GDM1 (cell line): ENCODE data around the gene SLC29A1.

Source experiments
- DNase-seq: peaks from one replicate; lab custom pipeline; 2025; lab: John Stamatoyannopoulos, UW

SLC29A1 gene

DNA sequence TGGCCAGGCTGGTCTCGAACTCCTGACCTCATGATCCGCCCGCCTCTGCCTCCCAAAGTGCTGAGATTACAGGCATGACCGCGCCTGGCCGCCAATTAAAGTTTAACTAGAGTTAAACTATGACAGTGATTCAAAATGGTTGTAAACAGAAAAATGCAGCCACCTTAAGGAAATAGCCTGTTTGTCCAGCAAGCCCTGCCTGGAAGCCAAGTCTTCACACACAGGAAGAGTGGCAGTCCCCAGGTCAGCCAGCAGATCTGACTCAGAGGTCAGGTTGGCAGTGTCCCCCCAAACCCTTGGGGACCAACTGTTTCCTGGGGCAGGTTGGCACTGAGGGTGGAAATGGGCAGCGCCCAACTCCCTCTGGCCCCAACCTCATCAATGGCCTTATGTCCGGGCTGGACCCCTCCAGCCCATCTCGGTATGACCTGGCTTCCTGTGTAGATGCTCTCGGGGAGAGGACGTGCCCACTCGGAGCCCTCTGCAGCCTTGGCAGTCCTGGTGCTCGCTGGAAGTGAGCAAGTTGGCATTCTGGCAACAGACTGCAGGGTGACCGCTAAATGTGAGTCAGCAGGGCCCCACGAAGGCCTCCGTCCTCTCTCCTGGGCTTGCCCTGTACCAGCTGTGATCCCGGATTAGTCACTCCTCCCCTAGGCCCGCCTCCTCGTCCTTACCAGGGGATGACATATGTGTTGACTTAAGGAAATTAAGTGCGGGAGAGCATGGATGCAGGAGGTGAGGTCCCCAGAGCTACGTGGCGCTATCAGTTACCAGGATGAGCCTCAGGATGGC lies 13.8 kb downstream of the SLC29A1 start:
- peak; percentile 62 for DNase-seq

DNA sequence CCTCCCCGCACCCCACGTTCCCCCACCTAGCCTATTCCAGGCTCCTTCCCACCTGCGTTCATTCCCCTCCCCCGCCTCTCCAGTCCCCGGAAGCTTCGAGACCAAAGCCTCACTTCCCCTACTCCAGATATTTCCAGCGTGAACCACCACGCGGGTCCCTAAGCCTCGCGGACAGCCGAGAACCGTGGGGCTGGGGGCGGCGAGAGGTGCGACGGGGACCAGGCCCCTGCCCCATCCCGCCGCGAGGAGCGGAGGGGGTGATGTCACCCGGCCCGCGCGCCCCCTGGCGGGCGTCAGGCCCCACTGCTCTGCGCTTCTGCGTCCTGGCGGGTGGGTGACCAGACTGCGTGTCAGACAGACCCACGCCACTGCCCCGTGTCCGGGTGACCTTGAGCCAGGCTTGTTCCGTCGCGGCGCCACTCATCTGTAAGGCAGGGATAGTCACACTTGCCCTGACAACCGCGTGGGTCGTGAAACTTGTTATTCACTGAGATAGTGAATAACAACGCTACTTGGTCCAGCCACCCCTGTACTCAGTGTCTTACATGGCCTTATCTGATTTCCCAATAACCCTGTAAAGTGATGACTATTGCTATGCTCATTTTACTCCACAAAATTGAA lies 14.5 kb downstream of the SLC29A1 start:
- peak; percentile 52 for DNase-seq

DNA sequence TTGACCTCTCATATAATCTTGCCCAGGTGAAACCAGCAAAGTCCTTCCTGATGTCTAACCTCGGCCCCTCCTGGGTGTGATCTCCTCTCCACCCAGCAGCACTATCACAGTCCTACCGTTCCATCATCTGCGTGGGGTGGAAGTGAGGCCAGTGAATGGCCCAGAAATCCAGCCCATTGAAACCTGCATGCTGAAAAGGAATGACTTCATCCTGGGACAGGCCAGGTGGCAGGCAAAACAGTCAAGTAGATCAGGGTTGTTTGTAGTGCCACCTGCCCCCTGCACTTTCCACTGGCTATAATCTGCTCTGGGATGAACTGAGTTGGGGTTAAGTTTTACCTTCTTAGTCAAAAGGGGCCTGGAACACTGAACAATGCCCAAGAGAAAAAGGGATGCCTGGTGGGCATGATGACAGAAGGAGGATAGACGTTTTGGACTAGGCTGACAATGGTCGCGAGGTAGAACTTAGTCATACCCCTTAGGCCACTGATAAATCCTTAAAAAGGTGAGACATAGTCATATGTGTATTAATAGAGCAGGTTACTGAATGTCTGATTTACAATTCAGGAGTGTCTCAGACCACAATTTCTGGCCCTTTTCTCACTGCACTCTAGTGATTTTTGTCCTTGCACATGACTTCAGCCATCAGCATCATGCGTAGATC lies 15.4 kb downstream of the SLC29A1 start:
- no peak for DNase-seq

DNA sequence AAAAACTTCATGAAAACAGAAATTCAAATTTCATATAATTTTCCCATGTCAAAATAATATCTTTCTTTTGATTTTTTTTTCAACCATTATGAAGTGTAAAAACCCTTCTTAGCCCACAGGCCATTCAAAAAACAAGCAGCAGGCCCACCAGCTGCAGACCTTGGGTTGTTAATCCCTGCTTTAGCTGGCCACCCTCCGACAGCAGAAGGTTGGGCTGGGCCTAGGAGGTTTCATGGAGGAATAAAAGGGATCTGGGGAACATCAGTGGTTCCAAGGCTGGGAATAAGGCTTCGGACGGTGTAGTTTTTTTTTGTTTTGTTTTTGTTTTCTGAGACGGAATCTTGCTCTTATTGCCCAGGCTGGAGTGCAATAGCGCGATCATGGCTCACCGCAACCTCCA lies 19.9 kb downstream of the SLC29A1 start:
- no peak for DNase-seq

DNA sequence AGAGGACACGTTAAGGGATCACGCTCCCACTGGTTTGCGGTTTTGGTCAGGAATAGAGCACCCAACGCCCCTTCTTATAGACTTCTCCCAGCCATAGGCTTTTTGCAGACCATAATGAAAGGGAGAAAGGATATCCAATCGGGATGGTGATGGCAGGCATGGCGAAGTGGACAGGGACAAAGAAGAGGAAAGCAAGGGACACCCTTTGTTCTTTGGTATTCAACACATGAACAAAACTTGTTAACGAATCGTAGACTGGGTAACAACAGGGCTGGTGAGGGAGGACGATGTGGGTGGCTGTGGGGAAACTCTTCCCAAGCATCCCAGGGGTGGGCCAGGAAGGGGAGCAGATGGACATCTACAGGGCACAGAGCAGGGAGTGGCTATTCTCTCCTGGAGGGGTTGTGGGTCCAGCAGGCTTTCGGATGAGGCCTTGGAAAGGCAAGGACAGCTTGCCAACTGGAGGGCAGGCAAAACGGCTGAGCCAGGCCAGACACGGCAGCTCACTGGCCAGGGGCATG lies 22.1 kb downstream of the SLC29A1 start:
- no peak for DNase-seq

DNA sequence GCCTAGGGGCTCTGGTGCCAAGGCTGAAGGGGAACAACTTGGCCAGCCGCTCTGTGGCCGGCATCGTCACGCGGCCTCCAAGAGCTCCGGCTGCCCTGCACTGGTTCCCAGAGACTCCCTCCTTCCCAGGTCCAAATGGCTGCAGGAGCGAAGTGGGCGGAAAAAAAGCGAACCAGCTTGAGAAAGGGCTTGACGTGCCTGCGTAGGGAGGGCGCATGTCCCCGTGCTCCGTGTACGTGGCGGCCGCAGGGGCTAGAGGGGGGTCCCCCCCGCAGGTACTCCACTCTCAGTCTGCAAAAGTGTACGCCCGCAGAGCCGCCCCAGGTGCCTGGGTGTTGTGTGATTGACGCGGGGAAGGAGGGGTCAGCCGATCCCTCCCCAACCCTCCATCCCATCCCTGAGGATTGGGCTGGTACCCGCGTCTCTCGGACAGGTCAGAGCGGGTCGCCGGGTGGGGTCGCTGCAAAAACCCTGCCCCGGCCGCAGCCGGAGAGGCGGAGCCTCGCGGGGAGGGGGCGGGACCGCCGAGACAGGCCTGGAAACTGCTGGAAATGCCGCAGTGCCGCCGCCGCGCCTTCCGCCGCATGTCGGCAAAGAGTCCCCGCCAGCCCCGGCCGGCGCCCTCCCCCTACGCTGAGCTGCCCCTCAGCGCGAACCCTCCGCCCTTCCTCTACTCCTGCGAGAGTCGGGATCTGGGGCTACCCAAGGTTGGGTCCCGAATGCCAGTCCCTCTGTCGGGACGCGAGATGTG lies 22.7 kb downstream of the SLC29A1 start:
- DNase-seq = peak; percentile 57

DNA sequence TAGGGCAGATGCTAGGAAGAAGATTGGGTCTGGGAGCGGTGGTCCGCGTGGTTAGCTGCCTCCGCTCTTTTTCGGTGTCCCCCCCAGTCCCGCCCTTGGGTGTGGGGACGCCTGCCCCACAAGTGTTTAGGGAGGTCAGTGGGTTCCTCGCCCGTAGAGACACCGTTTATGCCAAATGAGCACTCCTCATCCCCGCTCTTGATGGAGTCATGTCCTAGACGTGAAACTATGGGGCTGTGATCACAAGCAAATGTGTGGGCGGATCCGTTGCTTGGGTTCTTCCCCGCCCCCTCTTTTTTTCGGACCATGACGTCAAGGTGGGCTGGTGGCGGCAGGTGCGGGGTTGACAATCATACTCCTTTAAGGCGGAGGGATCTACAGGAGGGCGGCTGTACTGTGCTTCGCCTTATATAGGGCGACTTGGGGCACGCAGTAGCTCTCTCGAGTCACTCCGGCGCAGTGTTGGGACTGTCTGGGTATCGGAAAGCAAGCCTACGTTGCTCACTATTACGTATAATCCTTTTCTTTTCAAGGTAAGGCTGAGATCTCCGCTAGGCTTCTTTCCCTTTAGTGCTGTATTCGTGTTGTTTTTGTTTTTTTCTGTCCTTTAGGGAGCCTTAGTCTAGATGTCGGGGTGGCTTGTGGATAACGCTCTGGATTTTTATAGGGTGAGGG lies 23.4 kb downstream of the SLC29A1 start, which contains the start of gene HSP90AB1:
HSP90AB1 (plus strand) TSS at position 439 of the 675 bp plus-strand sequence. CDS start 1,529 bp downstream, outside the sequence.
- peak; percentile 93 for DNase-seq

DNA sequence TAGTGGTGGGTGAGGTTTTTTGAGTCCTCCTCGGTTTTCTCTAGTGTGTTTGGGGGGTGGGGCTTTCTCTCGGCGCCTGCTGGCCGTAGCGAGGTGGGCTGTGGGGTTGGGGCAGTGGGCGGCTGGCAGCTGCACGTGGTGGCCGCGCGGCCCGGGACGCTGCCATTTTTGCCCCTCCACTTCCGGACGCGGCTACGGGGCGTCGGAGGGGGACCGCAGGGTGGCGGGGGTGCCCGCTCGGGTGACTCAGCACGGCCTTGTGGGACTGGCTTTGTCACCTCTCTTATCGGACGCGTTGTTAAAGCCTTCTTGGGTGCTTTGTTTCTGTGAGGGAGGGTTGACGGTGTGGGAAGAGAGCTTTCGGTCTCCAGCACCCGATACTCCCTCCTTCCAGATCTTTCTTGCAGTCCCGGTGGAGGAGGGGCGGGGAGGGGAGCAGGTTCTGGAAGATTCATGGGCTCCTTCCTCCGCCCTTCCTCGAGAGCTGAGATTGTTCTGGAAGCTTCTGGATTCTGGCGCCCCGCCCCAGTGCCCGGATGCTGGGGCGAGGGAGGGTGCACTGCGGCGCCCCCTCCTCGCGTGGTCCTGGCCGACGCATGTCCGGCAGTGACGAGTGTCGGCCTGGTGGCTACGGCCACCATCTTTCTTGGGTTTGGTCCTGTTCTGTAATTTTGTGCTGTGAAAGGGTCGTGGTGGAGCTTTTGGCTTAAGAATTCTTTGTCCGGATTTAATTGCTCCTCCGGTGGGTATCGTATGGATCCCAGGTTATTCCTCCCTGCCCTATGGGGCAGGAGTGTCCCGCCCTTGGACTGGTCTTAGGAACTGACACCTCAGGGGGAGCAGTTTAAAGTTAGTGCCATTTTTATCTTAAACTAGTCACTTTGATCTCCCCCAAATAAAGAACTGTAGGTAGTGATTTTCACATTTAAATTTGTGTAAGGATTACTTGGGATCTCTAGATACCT lies 24.2 kb downstream of the SLC29A1 start:
- DNase-seq = peak; percentile 51

DNA sequence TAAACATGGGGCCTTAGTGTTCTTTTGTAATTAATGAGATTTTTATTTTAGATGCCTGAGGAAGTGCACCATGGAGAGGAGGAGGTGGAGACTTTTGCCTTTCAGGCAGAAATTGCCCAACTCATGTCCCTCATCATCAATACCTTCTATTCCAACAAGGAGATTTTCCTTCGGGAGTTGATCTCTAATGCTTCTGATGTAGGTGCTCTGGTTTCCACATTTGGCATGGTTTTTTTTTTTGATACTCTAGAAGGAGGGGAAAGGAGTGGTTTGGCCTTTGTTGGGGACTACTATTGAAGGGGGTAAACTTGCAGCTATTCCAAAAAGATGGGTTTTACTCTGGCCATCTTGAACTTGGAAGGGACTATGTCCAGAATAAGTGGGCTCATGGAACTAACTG lies 25.2 kb downstream of the SLC29A1 start:
- DNase-seq = no peak

DNA sequence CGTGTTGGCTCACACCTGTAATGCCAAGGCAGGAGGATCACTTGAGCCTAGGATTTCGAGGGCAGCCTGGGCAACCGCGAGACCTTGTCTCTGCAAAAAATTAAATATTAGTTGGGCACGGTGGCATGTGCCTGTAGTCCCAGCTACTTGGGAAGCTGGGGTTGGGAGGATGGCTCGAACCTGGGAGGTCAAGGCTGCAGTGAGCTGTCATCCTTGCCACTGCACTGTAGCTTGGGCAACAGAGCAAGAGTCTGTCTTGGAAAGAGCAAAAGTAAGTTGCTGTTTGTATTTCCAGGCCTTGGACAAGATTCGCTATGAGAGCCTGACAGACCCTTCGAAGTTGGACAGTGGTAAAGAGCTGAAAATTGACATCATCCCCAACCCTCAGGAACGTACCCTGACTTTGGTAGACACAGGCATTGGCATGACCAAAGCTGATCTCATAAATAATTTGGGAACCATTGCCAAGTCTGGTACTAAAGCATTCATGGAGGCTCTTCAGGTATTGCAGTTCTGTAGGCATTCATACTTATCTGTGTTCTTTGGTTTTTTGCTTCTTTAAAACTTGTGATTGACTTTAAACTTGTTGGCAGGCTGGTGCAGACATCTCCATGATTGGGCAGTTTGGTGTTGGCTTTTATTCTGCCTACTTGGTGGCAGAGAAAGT lies 25.8 kb downstream of the SLC29A1 start:
- no peak for DNase-seq

DNA sequence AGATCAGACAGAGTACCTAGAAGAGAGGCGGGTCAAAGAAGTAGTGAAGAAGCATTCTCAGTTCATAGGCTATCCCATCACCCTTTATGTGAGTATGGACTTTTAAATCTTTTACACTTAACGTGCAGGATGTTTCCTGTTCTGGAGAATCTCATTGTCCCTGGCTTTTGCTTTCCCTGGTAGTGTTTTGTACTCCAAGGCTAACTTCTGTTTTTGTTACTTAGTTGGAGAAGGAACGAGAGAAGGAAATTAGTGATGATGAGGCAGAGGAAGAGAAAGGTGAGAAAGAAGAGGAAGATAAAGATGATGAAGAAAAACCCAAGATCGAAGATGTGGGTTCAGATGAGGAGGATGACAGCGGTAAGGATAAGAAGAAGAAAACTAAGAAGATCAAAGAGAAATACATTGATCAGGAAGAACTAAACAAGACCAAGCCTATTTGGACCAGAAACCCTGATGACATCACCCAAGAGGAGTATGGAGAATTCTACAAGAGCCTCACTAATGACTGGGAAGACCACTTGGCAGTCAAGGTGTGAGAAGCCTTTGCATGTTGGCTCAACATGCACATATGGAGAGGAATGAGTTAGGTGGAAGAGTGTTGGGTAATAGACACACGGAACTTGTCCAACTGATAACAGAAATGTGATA lies 26.8 kb downstream of the SLC29A1 start:
- DNase-seq = no peak

DNA sequence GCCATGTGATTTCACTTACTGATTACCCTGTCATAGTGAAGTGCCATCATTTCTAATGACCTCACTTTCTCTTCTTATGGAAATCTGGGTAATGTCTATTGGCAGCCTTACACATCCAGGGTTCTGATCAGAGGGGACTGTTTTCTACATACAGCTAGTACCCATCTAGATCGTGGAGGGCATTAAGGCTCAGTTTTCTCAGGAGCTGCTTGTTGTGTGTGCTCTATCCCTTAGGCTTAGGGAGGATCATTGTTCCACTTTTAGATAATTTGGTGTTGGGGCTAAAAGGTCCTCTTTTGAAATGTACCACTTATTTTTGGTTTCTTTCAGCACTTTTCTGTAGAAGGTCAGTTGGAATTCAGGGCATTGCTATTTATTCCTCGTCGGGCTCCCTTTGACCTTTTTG lies 27.3 kb downstream of the SLC29A1 start:
- no peak for DNase-seq

DNA sequence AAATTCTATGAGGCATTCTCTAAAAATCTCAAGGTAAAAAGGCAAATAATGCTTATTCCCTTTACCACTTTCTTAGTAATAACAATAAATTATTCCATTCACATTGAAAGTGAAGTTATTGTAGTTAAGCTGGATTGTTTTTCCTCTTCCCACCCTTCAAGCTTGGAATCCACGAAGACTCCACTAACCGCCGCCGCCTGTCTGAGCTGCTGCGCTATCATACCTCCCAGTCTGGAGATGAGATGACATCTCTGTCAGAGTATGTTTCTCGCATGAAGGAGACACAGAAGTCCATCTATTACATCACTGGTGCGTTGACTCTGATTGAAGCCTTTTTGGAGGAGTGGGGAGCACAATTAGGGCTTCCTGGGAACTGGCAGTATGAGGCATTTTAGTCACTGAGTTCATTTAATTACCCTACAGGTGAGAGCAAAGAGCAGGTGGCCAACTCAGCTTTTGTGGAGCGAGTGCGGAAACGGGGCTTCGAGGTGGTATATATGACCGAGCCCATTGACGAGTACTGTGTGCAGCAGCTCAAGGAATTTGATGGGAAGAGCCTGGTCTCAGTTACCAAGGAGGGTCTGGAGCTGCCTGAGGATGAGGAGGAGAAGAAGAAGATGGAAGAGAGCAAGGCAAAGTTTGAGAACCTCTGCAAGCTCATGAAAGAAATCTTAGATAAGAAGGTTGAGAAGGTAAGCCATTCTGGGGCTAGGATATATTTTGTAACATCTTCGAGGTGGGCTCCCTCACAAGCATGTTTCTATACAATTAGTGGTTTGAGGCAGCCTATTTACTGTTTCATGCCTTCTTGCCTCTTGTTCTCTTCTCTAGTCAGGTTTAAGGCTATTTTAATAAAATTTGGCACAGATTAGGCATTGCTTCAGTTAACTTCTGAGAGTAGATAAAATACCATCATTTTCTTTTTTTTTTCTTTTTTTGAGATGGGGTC lies 28.5 kb downstream of the SLC29A1 start:
- DNase-seq = no peak

DNA sequence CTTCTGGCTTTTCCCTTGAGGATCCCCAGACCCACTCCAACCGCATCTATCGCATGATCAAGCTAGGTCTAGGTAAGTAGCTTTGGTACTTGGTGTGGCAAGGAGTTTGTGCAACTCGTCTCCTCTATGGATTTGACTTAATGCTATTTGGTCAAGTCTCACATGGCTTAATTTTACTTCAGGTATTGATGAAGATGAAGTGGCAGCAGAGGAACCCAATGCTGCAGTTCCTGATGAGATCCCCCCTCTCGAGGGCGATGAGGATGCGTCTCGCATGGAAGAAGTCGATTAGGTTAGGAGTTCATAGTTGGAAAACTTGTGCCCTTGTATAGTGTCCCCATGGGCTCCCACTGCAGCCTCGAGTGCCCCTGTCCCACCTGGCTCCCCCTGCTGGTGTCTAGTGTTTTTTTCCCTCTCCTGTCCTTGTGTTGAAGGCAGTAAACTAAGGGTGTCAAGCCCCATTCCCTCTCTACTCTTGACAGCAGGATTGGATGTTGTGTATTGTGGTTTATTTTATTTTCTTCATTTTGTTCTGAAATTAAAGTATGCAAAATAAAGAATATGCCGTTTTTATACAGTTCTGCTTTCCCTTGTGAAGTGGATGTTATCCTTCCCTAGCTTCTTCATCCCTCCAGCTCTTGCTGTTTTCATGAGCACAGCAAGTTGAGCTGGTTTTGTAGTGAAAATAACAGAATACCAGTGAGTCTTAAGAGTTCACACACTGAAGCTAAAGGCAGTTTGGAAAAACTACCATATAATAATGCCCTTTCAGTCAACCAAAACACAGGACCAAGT lies 30.1 kb downstream of the SLC29A1 start:
- peak; percentile 16 for DNase-seq

DNA sequence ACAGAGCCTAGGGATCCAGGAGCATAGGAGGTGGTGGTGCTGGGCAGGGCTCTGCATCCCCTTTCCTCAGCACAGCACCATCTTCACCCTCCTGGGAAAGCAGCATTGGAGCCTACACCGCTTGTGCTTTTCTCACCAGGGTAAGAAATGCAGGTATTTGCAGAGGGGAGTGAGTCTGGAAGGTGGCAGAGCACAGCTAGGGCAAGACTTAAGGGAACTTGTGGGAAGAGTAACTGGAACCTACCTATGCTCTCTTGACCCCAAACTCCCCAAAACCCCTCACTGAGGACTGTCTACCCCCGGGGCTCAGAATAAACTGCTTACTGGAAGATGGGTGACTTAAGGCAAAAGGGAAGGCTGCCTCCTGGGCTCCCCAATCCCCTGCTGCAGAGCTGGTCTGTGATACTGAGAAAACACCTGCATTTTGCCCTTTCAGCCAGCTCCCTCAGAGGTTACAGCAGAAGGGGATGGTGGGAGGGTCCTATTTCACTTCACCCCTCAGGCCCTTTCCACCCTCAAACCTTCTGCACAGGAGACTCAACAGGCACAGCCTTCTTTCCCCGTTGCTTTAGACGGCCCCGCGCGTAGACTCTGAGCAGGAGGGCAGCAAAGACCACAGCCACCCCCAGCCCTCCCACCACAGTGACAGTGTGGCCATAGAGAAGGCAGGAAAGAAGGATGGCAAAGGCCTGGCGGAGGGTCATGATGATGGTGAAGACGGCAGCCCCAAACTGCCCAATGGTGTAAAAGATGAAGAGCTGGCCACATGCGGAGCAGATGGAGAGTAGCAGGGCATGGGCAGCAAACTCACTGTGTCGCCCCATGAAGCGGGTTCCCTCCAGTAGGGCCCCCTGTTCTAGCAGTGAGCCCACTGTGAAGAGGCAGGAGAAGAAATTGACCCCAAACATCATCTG lies 31.1 kb downstream of the SLC29A1 start:
- no peak for DNase-seq
